ENCODE data around the gene ITPR2. TPM values are rescaled to one million over a fixed set of nuclear protein-coding genes. Genes with fewer than 3 reads are reported as not detected.

The ITPR2 gene
- polyA plus RNA-seq, 1 of the 3 experiments (the other 2 are of a cell fraction): 2.3 TPM

DNA sequence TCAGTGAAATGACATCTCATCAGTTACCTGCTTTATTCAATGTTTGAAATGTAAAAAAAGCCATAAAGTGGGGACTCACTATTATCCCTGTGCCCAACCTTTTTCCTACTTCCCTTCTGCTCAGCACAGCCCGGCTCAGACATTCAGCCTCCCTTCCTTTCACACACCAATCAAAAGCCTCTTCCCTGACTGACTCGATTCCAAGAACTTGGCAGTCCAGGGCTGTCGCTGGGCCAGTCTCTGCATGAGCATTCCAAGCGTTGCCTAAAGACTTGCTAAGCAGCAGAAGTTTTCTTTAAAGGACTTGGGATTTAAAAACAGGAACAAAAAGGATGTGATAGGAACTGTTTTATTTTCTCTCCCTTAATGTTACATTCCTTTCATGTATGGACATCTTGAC lies 22.7 kb downstream of the ITPR2 start:
- H3K4me3 ChIP-seq (ENCODE audit: low read depth in 2 of 2, low read length in 1 of 2): peak overlapping the region in 1 of 2 experiments; percentile 49; a peak in 3 of 4 replicates
- H3K36me3 ChIP-seq (replicated peaks in 1 of 2; ENCODE audit: control insufficient read depth in 1 of 2, insufficient read depth in 2 of 2, low read length in 1 of 2): peaks cover 0 to under 1% of the 10 kb centered on the region in 2 experiments
- peak overlapping the region in 1 of 2 experiments; percentile 83; a peak in 2 of 4 replicates for H3K27ac ChIP-seq (ENCODE audit: low read depth in 2 of 2, low read length in 1 of 2)
- peak overlapping the region; percentile 40; the same call in 1 of the 2 replicates for H3K9ac ChIP-seq
- peaks cover 4% of the 10 kb centered on the region; the same call in 1 of the 2 replicates for H3K79me2 ChIP-seq (ENCODE audit: insufficient read depth)
- DNase-seq: no peak
- no peaks in the 10 kb centered on the region for H3K9me2 ChIP-seq
- H3K27me3 ChIP-seq (ENCODE audit: insufficient read depth): no peaks in the 10 kb centered on the region
- no peaks in the 10 kb centered on the region for H4K20me1 ChIP-seq (ENCODE audit: insufficient read depth)
- H2AFZ ChIP-seq (ENCODE audit: low read depth): peak overlapping the region; percentile 78
- H3K4me1 ChIP-seq (ENCODE audit: control insufficient read depth in 1 of 2, insufficient read depth in 2 of 2, low read depth in 1 of 2, low read length in 1 of 2): peaks cover 2 to 15% of the 10 kb centered on the region in 2 experiments; a peak in 3 of 4 replicates
- no peaks in the 10 kb centered on the region for H3K9me3 ChIP-seq
- peaks cover 18% of the 10 kb centered on the region for H3F3A ChIP-seq (replicated peaks; ENCODE audit: insufficient read depth)
- H3K4me2 ChIP-seq: peak overlapping the region; percentile 64
- ChIA-PET POLR2A (no interaction called here), CTCF (no interaction called here)
- WGBS (ENCODE audit: low lambda C conversion rate): 25% methylated on average over 4 of the region's 4 CpGs
- TF ChIP-seq, protein P1, sequence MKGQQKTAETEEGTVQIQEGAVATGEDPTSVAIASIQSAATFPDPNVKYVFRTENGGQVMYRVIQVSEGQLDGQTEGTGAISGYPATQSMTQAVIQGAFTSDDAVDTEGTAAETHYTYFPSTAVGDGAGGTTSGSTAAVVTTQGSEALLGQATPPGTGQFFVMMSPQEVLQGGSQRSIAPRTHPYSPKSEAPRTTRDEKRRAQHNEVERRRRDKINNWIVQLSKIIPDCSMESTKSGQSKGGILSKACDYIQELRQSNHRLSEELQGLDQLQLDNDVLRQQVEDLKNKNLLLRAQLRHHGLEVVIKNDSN (IDR thresholded peaks at IDR 0.05; ENCODE audit: borderline replicate concordance, low read depth): no peak
- no peak for TF ChIP-seq NRF1 (IDR thresholded peaks at IDR 0.05; ENCODE audit: low read depth, low read length)
- TF ChIP-seq GATA2 (CRISPR knock-in tag; IDR thresholded peaks at IDR 0.05): no peak
- no peak for TF ChIP-seq USF2 (IDR thresholded peaks at IDR 0.05; ENCODE audit: borderline replicate concordance, low read depth, low read length)
- TF ChIP-seq NFIC (IDR thresholded peaks at IDR 0.05; ENCODE audit: borderline replicate concordance): peak; percentile 12; the same call in 1 of the 2 replicates
- no peak for TF ChIP-seq ZBTB33 (IDR thresholded peaks at IDR 0.05; ENCODE audit: borderline replicate concordance, low read depth)
- TF ChIP-seq ELF1 (IDR thresholded peaks at IDR 0.05): no peak
- TF ChIP-seq SMC3 (IDR thresholded peaks at IDR 0.05; ENCODE audit: low read depth, low read length): no peak
- no peak for TF ChIP-seq EP300 (IDR thresholded peaks at IDR 0.05; ENCODE audit: borderline replicate concordance in 1 of 2, low read depth in 1 of 2, low read length in 1 of 2)
- no peak for TF ChIP-seq TEAD4 (IDR thresholded peaks at IDR 0.05; ENCODE audit: borderline replicate concordance, insufficient read depth)
- no peak for TF ChIP-seq RFX5 (IDR thresholded peaks at IDR 0.05; ENCODE audit: low read length)
- no peak for TF ChIP-seq FOSL2 (IDR thresholded peaks at IDR 0.05; ENCODE audit: borderline replicate concordance, low read depth)
- TF ChIP-seq RXRA (IDR thresholded peaks at IDR 0.05; ENCODE audit: borderline replicate concordance, low read depth): no peak
- peak; percentile 57; the same call in 1 of the 2 replicates for TF ChIP-seq PBX3 (IDR thresholded peaks at IDR 0.05)
- TF ChIP-seq, protein P2, sequence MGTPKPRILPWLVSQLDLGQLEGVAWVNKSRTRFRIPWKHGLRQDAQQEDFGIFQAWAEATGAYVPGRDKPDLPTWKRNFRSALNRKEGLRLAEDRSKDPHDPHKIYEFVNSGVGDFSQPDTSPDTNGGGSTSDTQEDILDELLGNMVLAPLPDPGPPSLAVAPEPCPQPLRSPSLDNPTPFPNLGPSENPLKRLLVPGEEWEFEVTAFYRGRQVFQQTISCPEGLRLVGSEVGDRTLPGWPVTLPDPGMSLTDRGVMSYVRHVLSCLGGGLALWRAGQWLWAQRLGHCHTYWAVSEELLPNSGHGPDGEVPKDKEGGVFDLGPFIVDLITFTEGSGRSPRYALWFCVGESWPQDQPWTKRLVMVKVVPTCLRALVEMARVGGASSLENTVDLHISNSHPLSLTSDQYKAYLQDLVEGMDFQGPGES (IDR thresholded peaks at IDR 0.05; ENCODE audit: low read depth, low read length): no peak
- TF ChIP-seq TAF1 (IDR thresholded peaks at IDR 0.05; ENCODE audit: borderline replicate concordance, low read depth, low read length): no peak
- TF ChIP-seq TCF12 (IDR thresholded peaks at IDR 0.05): peak; percentile 31; the same call in 1 of the 2 replicates
- TF ChIP-seq, protein P3, sequence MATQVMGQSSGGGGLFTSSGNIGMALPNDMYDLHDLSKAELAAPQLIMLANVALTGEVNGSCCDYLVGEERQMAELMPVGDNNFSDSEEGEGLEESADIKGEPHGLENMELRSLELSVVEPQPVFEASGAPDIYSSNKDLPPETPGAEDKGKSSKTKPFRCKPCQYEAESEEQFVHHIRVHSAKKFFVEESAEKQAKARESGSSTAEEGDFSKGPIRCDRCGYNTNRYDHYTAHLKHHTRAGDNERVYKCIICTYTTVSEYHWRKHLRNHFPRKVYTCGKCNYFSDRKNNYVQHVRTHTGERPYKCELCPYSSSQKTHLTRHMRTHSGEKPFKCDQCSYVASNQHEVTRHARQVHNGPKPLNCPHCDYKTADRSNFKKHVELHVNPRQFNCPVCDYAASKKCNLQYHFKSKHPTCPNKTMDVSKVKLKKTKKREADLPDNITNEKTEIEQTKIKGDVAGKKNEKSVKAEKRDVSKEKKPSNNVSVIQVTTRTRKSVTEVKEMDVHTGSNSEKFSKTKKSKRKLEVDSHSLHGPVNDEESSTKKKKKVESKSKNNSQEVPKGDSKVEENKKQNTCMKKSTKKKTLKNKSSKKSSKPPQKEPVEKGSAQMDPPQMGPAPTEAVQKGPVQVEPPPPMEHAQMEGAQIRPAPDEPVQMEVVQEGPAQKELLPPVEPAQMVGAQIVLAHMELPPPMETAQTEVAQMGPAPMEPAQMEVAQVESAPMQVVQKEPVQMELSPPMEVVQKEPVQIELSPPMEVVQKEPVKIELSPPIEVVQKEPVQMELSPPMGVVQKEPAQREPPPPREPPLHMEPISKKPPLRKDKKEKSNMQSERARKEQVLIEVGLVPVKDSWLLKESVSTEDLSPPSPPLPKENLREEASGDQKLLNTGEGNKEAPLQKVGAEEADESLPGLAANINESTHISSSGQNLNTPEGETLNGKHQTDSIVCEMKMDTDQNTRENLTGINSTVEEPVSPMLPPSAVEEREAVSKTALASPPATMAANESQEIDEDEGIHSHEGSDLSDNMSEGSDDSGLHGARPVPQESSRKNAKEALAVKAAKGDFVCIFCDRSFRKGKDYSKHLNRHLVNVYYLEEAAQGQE (IDR thresholded peaks at IDR 0.05; ENCODE audit: low read depth, low read length): no peak
- no peak for TF ChIP-seq YY1 (IDR thresholded peaks at IDR 0.05; ENCODE audit: low read depth)
- no peak for TF ChIP-seq RAD21 (IDR thresholded peaks at IDR 0.05; ENCODE audit: low read length)
- no peak for TF ChIP-seq MEF2A (IDR thresholded peaks at IDR 0.05; ENCODE audit: borderline replicate concordance, low read depth)
- TF ChIP-seq GABPA (IDR thresholded peaks at IDR 0.05; ENCODE audit: low read depth): no peak
- no peak for TF ChIP-seq FOXM1 (IDR thresholded peaks at IDR 0.05; ENCODE audit: low read depth)
- TF ChIP-seq CHD2 (IDR thresholded peaks at IDR 0.05; ENCODE audit: low read length, partially characterized antibody): no peak
- TF ChIP-seq, protein P4, sequence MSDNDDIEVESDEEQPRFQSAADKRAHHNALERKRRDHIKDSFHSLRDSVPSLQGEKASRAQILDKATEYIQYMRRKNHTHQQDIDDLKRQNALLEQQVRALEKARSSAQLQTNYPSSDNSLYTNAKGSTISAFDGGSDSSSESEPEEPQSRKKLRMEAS (IDR thresholded peaks at IDR 0.05; ENCODE audit: low read depth): 0 out of 2 replicates have a peak, but pooled peaks have one; percentile 34
